H9 (cell line): ENCODE measurements around the gene SRRT. TPM values are rescaled to one million over a fixed set of nuclear protein-coding genes. Genes with fewer than 3 reads are reported as not detected.

ENCODE experiments used
- DNase-seq: peaks from one replicate; pipeline ENCODE4 v3.0.0-alpha.2; 2017
- H2AFZ ChIP-seq: one replicate; pipeline ENCODE4 v1.6.1; 2013; ENCODE audit warnings: mild to moderate bottlenecking, low read length, control low read depth, moderate library complexity
- H2AK5ac ChIP-seq: 2 replicates; pipeline ENCODE4 v1.6.1; 2013; ENCODE audit warnings: low read length, control low read depth, mixed read lengths; ENCODE audit not compliant: insufficient read length
- H2BK120ac ChIP-seq: one replicate; pipeline ENCODE4 v1.6.1; 2013; ENCODE audit warnings: low read depth, mild to moderate bottlenecking, low read length, control low read depth, inconsistent platforms; ENCODE audit not compliant: poor library complexity, severe bottlenecking
- H2BK12ac ChIP-seq: 2 replicates; pipeline ENCODE4 v1.6.1; 2013; ENCODE audit warnings: low read length, control low read depth, mixed read lengths, low read depth; ENCODE audit not compliant: insufficient read length
- H2BK15ac ChIP-seq: 2 replicates; pipeline ENCODE4 v1.6.1; 2013; ENCODE audit warnings: low read depth, low read length, control low read depth
- H2BK20ac ChIP-seq: one replicate; pipeline ENCODE4 v1.6.1; 2013; ENCODE audit warnings: low read depth, mild to moderate bottlenecking, low read length, control low read depth, inconsistent platforms; ENCODE audit not compliant: poor library complexity, severe bottlenecking
- H2BK5ac ChIP-seq: 2 replicates; pipeline ENCODE4 v1.6.1; 2013; ENCODE audit warnings: low read length, control low read depth, mixed read lengths; ENCODE audit not compliant: insufficient read length
- H3K14ac ChIP-seq: 2 replicates; pipeline ENCODE4 v1.6.1; 2013; ENCODE audit warnings: low read length, control low read depth; ENCODE audit not compliant: insufficient read depth
- H3K18ac ChIP-seq: 2 replicates; pipeline ENCODE4 v1.6.1; 2013; ENCODE audit warnings: low read depth, mild to moderate bottlenecking, mixed read lengths, low read length, control low read depth; ENCODE audit not compliant: insufficient read length
- H3K23ac ChIP-seq: 2 replicates; pipeline ENCODE4 v1.6.1; 2013; ENCODE audit warnings: low read length, control low read depth, mixed read lengths, low read depth; ENCODE audit not compliant: insufficient read length
- H3K23me2 ChIP-seq: 2 replicates; pipeline ENCODE4 v1.6.1; 2013; ENCODE audit warnings: low read depth, mild to moderate bottlenecking, mixed read lengths, low read length, control low read depth; ENCODE audit not compliant: insufficient read length, poor library complexity, severe bottlenecking
- H3K27ac ChIP-seq: 2 replicates; pipeline ENCODE4 v1.5.1; 2013; ENCODE audit warnings: low read length, control low read depth, mixed read lengths, low read depth; ENCODE audit not compliant: insufficient read length
- H3K27me3 ChIP-seq: 2 replicates; pipeline ENCODE4 v1.6.1; 2013; ENCODE audit warnings: low read length, control low read depth, inconsistent platforms; ENCODE audit not compliant: insufficient read depth
- H3K4ac ChIP-seq: 2 replicates; pipeline ENCODE4 v1.6.1; 2013; ENCODE audit warnings: low read depth, mild to moderate bottlenecking, control low read depth, inconsistent platforms, low read length, moderate library complexity
- H3K4me1 ChIP-seq: 2 replicates; pipeline ENCODE4 v1.6.1; 2013; ENCODE audit warnings: low read length, control low read depth, inconsistent platforms; ENCODE audit not compliant: insufficient read depth
- H3K4me2 ChIP-seq: 2 replicates; pipeline ENCODE4 v1.6.1; 2013; ENCODE audit warnings: low read length, control low read depth, mixed read lengths; ENCODE audit not compliant: insufficient read length, insufficient read depth
- H3K56ac ChIP-seq: 2 replicates; pipeline ENCODE4 v1.6.1; 2013; ENCODE audit warnings: low read depth, mild to moderate bottlenecking, mixed read lengths, low read length, control low read depth; ENCODE audit not compliant: insufficient read length
- H3K79me1 ChIP-seq: 2 replicates; pipeline ENCODE4 v1.6.1; 2013; ENCODE audit warnings: low read depth, mild to moderate bottlenecking, moderate library complexity, low read length, control low read depth, inconsistent platforms; ENCODE audit not compliant: insufficient read depth, poor library complexity, severe bottlenecking
- H3K79me2 ChIP-seq: 2 replicates; pipeline ENCODE4 v1.6.1; 2013; ENCODE audit warnings: low read length, control low read depth, inconsistent platforms; ENCODE audit not compliant: insufficient read depth
- H3K9ac ChIP-seq: 2 replicates; pipeline ENCODE4 v1.6.1; 2013; ENCODE audit warnings: low read length, control low read depth, mixed read lengths; ENCODE audit not compliant: insufficient read length; ENCODE audit errors: extremely low read depth
- H3K9me3 ChIP-seq: one replicate; pipeline ENCODE4 v1.6.1; 2013; ENCODE audit warnings: low read depth, low read length, inconsistent platforms; ENCODE audit not compliant: control insufficient read depth
- H3T11ph ChIP-seq: one replicate; pipeline ENCODE4 v1.6.1; 2013; ENCODE audit warnings: mild to moderate bottlenecking, low read length, control low read depth, inconsistent platforms
- H4K20me1 ChIP-seq: one replicate; pipeline ENCODE4 v1.6.1; 2013; ENCODE audit not compliant: control insufficient read depth, insufficient read length, insufficient read depth
- H4K5ac ChIP-seq: 2 replicates; pipeline ENCODE4 v1.6.1; 2013; ENCODE audit warnings: low read depth, mild to moderate bottlenecking, mixed read lengths, low read length, control low read depth; ENCODE audit not compliant: insufficient read length
- H4K8ac ChIP-seq: replicated peaks from 2 replicates; pipeline ENCODE4 v1.6.1; 2013; ENCODE audit warnings: low read length, control low read depth, mixed read lengths, low read depth; ENCODE audit not compliant: insufficient read length
- H4K91ac ChIP-seq: 2 replicates; pipeline ENCODE4 v1.6.1; 2013; ENCODE audit warnings: low read depth, mild to moderate bottlenecking, moderate library complexity, mixed read lengths, low read length, control low read depth; ENCODE audit not compliant: insufficient read length
- H3K27ac Mint-ChIP-seq, 3 experiments: 2 replicates in 2 of 3; 3 replicates in 1 of 3; pipeline ENCODE4 v1.8.0; 2020 to 2021; ENCODE audit warnings: mixed read lengths in 3 of 3, mild to moderate bottlenecking in 1 of 3, moderate library complexity in 1 of 3
- H3K27me3 Mint-ChIP-seq: 2 replicates; pipeline ENCODE4 v1.8.0; 2021; ENCODE audit warnings: low read depth, mild to moderate bottlenecking, moderate library complexity, mixed read lengths
- H3K36me3 Mint-ChIP-seq, 3 experiments: 2 replicates in 2 of 3; 3 replicates in 1 of 3; pipeline ENCODE4 v1.8.0; 2020 to 2021; ENCODE audit warnings: low read depth in 3 of 3, mixed read lengths in 3 of 3; ENCODE audit not compliant: insufficient read depth in 1 of 3
- H3K4me1 Mint-ChIP-seq, 2 experiments: 2 replicates each; pipeline ENCODE4 v1.8.0; 2020; ENCODE audit warnings: mixed read lengths in 2 of 2
- H3K4me3 Mint-ChIP-seq, 2 experiments: 2 replicates in 1 of 2; 3 replicates in 1 of 2; pipeline ENCODE4 v1.8.0; 2020 to 2021; ENCODE audit warnings: mild to moderate bottlenecking in 2 of 2, mixed read lengths in 2 of 2, moderate library complexity in 1 of 2
- H3K9me3 Mint-ChIP-seq, 2 experiments: 2 replicates in 1 of 2; 3 replicates in 1 of 2; pipeline ENCODE4 v1.8.0; 2020; ENCODE audit warnings: mild to moderate bottlenecking in 2 of 2, mixed read lengths in 2 of 2, moderate library complexity in 1 of 2
- CTCF ChIP-seq: fragments of 200-600 bp; sonication (generic); conservative IDR thresholded peaks from 3 replicates; pipeline ENCODE4 v1.8.0; 2021; ENCODE audit warnings: antibody characterized with exemption, mild to moderate bottlenecking
- WGBS: extraction: QIAGEN DNeasy Blood & Tissue Kit; methylation state at CpG from one replicate; pipeline ENCODE4 v1.1.7; 2013; ENCODE audit warnings: missing lambda C conversion rate, low lambda C conversion rate, mixed read lengths; ENCODE audit not compliant: insufficient read length; ENCODE audit errors: extremely low coverage; 5-methylcytosine and 5-hydroxymethylcytosine counted together
- total RNA-seq: library from RNA; stranded (reverse); gene quantifications from 2 replicates; pipeline ENCODE4 v1.2.1, GENCODE V29; 2021

SRRT gene
- total RNA-seq, 1 experiment from 2014 or later, result 373 TPM

- Histone ChIP-seq H3K79me1 (no peaks in the 10 kb centered on the region), H2AK5ac (no peak overlapping the region), H2BK120ac (no peak overlapping the region), H3K79me2 (no peaks in the 10 kb centered on the region), H2BK12ac (no peak overlapping the region), H3K23me2 (no peaks in the 10 kb centered on the region), H3K23ac (no peak overlapping the region), H4K8ac (no peak overlapping the region), H3T11ph (no peak overlapping the region), H4K20me1 (no peaks in the 10 kb centered on the region), H2BK15ac (no peak overlapping the region), H3K4me2 (no peak overlapping the region), H3K27me3 (no peaks in the 10 kb centered on the region), H3K9ac (no peak overlapping the region), H4K5ac (no peak overlapping the region), H3K4ac (no peak overlapping the region), H2BK20ac (no peak overlapping the region), H3K56ac (no peak overlapping the region), H4K91ac (no peak overlapping the region), H3K18ac (no peak overlapping the region), H2BK5ac (no peak overlapping the region), H3K4me1 (no peaks in the 10 kb centered on the region), H2AFZ (no peak overlapping the region), H3K14ac (no peak overlapping the region), H3K9me3 (no peaks in the 10 kb centered on the region), H3K27ac (no peak overlapping the region)
- WGBS, result no CpG with 5 or more reads among the region's 3 CpGs
- H3K36me3 Mint-ChIP-seq, result no peaks in the 10 kb centered on the region; a peak in 1 of 7 replicates
- H3K27me3 Mint-ChIP-seq, result no peaks in the 10 kb centered on the region
- no peak for TF ChIP-seq CTCF
- peaks cover 1 to 6% of the 10 kb centered on the region in 2 experiments; a peak in 1 of 4 replicates for H3K4me1 Mint-ChIP-seq
- H3K27ac Mint-ChIP-seq, result no peak overlapping the region
- DNase-seq, result no peak
- H3K4me3 Mint-ChIP-seq, result no peak overlapping the region
- H3K9me3 Mint-ChIP-seq, result no peaks in the 10 kb centered on the region; a peak in 2 of 5 replicates
Observed at GRCh38 chr7:100911484-100911883, 36.6 kb downstream of the SRRT start.
